MM.1S (cell line): ENCODE results near the gene RBM28.
A peak's percentile ranks its signal among the peaks of the same experiment; 100 is the strongest.

ENCODE experiments used
- DNase-seq: peaks from one replicate; pipeline ENCODE4 v3.0.0-alpha.2; 2015
- H2AFZ ChIP-seq: fragments of 300-600 bp; sonication (generic); 2 replicates; pipeline ENCODE4 v1.6.0; 2016; ENCODE audit warnings: antibody characterized with exemption, low read length
- H3F3A ChIP-seq: fragments of 300-600 bp; sonication (generic); 2 replicates; pipeline ENCODE4 v1.6.1; 2016; ENCODE audit warnings: mild to moderate bottlenecking, antibody characterized with exemption, low read length, moderate library complexity, mixed read lengths; ENCODE audit not compliant: insufficient read depth
- H3K27ac ChIP-seq: fragments of 300-600 bp; sonication (generic); 2 replicates; pipeline ENCODE4 v1.5.1; 2016; ENCODE audit warnings: mild to moderate bottlenecking, low read length
- H3K27me3 ChIP-seq: fragments of 300-600 bp; sonication (generic); replicated peaks from 2 replicates; pipeline ENCODE4 v1.6.0; 2016; ENCODE audit warnings: low read length; ENCODE audit not compliant: insufficient read depth
- H3K36me3 ChIP-seq: fragments of 300-600 bp; sonication (generic); replicated peaks from 2 replicates; pipeline ENCODE4 v1.6.1; 2016; ENCODE audit warnings: mild to moderate bottlenecking, low read length, mixed read lengths; ENCODE audit not compliant: insufficient read depth
- H3K4me1 ChIP-seq: fragments of 300-600 bp; sonication (generic); 2 replicates; pipeline ENCODE4 v1.6.1; 2016; ENCODE audit warnings: low read length, mixed read lengths
- H3K4me2 ChIP-seq: fragments of 300-600 bp; sonication (generic); 2 replicates; pipeline ENCODE4 v1.6.0; 2016; ENCODE audit warnings: low read depth, low read length
- H3K4me3 ChIP-seq: fragments of 300-600 bp; sonication (generic); 2 replicates; pipeline ENCODE4 v1.5.1; 2016; ENCODE audit warnings: low read length, mixed read lengths
- H3K79me2 ChIP-seq: fragments of 300-600 bp; sonication (generic); 2 replicates; pipeline ENCODE4 v1.6.1; 2016; ENCODE audit warnings: mixed run types, low read length, mixed read lengths
- H3K9ac ChIP-seq: fragments of 300-600 bp; sonication (generic); 2 replicates; pipeline ENCODE4 v1.6.1; 2016; ENCODE audit warnings: low read length, mixed read lengths
- H3K9me2 ChIP-seq: fragments of 300-600 bp; sonication (generic); replicated peaks from 2 replicates; pipeline ENCODE4 v1.6.1; 2016; ENCODE audit warnings: mild to moderate bottlenecking, low read length, mixed read lengths; ENCODE audit not compliant: insufficient read depth
- H3K9me3 ChIP-seq: fragments of 300-600 bp; sonication (generic); replicated peaks from 2 replicates; pipeline ENCODE4 v1.6.1; 2016; ENCODE audit warnings: mild to moderate bottlenecking, low read length, mixed read lengths; ENCODE audit not compliant: insufficient read depth
- H4K20me1 ChIP-seq: fragments of 300-600 bp; sonication (generic); 2 replicates; pipeline ENCODE4 v1.6.1; 2016; ENCODE audit warnings: mild to moderate bottlenecking, low read length, moderate library complexity, mixed read lengths; ENCODE audit not compliant: insufficient read depth
- EZH2 ChIP-seq: fragments of 300-600 bp; sonication (generic); optimal IDR thresholded peaks from 2 replicates; pipeline ENCODE3; 2017; ENCODE audit warnings: low read depth, mild to moderate bottlenecking, antibody characterized with exemption, low read length, mixed read lengths
- EZH2phosphoT487 ChIP-seq: fragments of 300-600 bp; sonication (generic); IDR thresholded peaks from 2 replicates; pipeline ENCODE4 v1.6.1; 2018; ENCODE audit warnings: antibody characterized with exemption, low read length
- TF ChIP-seq, protein P1 (sequence below): fragments of 300-600 bp; sonication (generic); IDR thresholded peaks from 2 replicates; pipeline ENCODE4 v1.5.1; 2016; ENCODE audit warnings: antibody characterized with exemption, low read length, mixed read lengths

The RBM28 gene

DNA sequence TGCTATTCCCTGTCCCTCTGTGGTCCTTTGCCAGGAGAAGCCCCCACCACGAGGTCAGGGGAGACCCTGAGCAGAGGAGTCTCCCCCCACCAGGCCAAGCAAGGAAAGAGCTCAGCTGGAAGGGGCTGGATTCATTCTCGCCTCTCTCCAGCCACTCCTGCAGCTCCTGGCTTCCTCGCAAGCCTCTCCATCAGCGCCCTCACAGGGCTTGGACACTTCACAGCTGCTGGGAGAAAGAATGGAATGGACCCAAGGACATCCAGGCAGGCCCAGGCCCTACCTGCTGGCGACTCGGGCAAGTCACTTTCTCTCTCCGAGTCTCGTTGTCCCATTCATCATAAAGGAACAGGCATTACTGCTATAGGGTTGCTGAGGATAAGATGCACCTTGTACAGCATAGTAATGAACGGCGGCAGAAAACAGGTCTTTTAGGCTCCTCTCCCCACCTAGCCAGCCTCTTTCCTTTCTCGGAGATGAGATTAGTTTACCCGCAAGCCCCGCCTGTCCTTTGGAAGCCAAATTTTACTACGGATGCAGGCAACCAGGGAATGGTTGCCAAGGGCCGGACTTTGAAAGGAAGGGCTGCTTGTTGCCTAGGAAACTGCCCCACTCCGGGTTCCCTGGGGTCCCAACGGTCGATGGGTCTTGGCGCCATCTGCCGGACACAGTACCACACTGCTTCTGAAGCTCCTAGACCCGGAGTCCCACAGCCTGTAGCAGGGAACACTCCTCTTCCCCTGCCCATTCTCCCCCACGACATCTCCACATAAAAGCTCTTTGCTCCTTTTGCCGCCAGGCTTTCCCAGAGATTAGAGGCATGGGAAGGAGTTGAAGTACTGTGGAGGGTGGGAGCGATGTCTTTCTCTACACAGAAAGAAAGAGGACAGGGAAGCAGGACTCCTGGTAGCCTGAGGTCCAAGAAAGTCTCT is 43.8 kb upstream of the RBM28 start:
- Histone ChIP-seq H3K4me2 (peak overlapping the region; percentile 23; the same call in 1 of the 2 replicates), H3K4me3 (no peak overlapping the region), H4K20me1 (no peaks in the 10 kb centered on the region), H3K27ac (no peak overlapping the region), H3K36me3 (no peaks in the 10 kb centered on the region), H3K9me2 (no peaks in the 10 kb centered on the region), H3K9me3 (no peaks in the 10 kb centered on the region), H3K79me2 (no peaks in the 10 kb centered on the region), H3K4me1 (no peaks in the 10 kb centered on the region), H3K27me3 (peaks cover 5% of the 10 kb centered on the region), H3F3A (no peaks in the 10 kb centered on the region), H3K9ac (no peak overlapping the region), H2AFZ (0 out of 2 replicates have a peak overlapping the region, but pooled peaks have one; percentile 5)
- peak; percentile 65 for DNase-seq
- TF ChIP-seq, protein P1, sequence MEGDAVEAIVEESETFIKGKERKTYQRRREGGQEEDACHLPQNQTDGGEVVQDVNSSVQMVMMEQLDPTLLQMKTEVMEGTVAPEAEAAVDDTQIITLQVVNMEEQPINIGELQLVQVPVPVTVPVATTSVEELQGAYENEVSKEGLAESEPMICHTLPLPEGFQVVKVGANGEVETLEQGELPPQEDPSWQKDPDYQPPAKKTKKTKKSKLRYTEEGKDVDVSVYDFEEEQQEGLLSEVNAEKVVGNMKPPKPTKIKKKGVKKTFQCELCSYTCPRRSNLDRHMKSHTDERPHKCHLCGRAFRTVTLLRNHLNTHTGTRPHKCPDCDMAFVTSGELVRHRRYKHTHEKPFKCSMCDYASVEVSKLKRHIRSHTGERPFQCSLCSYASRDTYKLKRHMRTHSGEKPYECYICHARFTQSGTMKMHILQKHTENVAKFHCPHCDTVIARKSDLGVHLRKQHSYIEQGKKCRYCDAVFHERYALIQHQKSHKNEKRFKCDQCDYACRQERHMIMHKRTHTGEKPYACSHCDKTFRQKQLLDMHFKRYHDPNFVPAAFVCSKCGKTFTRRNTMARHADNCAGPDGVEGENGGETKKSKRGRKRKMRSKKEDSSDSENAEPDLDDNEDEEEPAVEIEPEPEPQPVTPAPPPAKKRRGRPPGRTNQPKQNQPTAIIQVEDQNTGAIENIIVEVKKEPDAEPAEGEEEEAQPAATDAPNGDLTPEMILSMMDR: peak; percentile 94
- TF ChIP-seq EZH2phosphoT487 (no peak), EZH2 (no peak)

DNA sequence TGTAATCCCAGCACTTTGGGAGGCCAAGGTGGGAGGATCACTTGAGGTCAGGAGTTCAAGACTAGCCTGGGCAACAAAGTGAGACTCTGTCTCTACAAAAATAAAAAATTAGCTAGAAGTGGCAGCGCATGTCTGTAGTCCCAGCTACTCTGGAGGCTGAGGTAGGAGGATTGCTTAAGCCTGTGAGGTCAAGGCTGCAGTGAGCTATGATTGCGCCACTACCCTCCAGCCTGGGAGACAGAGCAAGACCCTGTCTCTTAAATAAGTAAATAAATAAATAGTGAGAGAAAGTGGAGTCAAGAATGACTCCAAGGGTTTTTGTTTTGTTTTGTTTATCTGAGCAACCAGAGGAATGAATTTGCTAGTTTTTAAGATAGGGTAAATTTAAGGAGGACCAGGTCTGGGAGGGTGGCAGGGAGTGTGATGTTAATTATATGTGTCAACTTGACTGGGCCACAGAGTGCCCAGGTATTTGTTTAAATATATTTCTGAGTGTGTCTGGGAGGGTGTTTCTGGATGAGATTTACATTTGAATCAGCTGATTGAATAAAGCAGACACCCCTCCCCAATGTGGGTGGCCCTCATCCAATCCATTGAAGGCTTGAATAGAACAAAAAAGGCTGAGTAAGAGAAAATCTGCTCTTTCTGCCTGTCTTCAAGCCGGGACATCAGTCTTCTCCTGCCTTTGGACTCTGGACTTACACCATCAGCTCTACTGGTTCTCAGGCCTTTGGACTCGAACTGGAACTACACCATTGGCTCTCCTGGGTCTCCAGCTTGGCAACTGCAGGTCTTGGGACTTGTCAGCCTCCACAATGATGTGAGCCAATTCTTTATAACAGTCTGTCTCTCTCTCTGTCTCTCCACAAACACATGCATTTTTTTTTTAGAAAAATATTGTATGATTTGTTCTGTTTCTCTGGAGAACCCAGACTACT is 42.5 kb upstream of the RBM28 start:
- no peak for TF ChIP-seq EZH2
- TF ChIP-seq EZH2phosphoT487: no peak
- TF ChIP-seq, protein P1: no peak
- Histone ChIP-seq H3K79me2 (no peaks in the 10 kb centered on the region), H3K4me3 (no peak overlapping the region), H3K4me2 (no peak overlapping the region), H3K9me3 (no peaks in the 10 kb centered on the region), H3K9me2 (no peaks in the 10 kb centered on the region), H3K27me3 (peaks cover 5% of the 10 kb centered on the region), H3K9ac (no peak overlapping the region), H2AFZ (no peak overlapping the region), H3K36me3 (no peaks in the 10 kb centered on the region), H3K27ac (no peak overlapping the region), H4K20me1 (no peaks in the 10 kb centered on the region), H3F3A (no peaks in the 10 kb centered on the region), H3K4me1 (no peaks in the 10 kb centered on the region)
- no peak for DNase-seq

DNA sequence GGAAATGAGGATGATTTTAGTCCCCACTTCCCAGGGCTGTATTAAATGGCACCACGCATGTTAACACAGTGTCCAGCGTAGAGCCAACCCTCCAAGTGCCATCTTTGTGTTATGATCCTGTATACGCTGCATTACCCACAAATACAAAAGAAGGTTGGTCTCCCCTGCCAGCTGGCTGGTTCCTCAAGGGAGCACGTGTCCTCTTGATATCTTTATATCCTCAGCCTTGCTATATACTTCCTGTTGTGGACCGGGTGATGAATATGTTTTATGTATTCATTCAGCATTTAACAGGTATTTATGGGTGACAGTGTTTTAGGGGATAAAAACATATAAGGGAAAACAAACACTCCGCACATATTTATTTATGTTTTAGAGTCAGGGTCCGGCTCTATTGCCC is 41.0 kb upstream of the RBM28 start:
- TF ChIP-seq EZH2phosphoT487 (no peak), EZH2 (no peak)
- TF ChIP-seq, protein P1: no peak

More for the DNA sequence above, 41.0 kb upstream of the RBM28 start:
- no peaks in the 10 kb centered on the region for H3K9me3 ChIP-seq
- DNase-seq: no peak
- H3K27me3 ChIP-seq: peaks cover 5% of the 10 kb centered on the region
- no peak overlapping the region for H3K4me2 ChIP-seq
- H3K27ac ChIP-seq: no peak overlapping the region
- H3K4me1 ChIP-seq: no peaks in the 10 kb centered on the region
- no peaks in the 10 kb centered on the region for H3K9me2 ChIP-seq
- no peaks in the 10 kb centered on the region for H3K79me2 ChIP-seq
- no peaks in the 10 kb centered on the region for H3K36me3 ChIP-seq
- H3K4me3 ChIP-seq: no peak overlapping the region
- H3F3A ChIP-seq: no peaks in the 10 kb centered on the region
- H4K20me1 ChIP-seq: no peaks in the 10 kb centered on the region
- H3K9ac ChIP-seq: no peak overlapping the region
- H2AFZ ChIP-seq: no peak overlapping the region
